ENCODE results near the gene SLC44A3.
"Not testable (repeated sequence)": the region's sequence is repeated elsewhere in the genome, so short reads cannot be mapped to it uniquely, and the experiment has no call there.

SLC44A3 gene

DNA sequence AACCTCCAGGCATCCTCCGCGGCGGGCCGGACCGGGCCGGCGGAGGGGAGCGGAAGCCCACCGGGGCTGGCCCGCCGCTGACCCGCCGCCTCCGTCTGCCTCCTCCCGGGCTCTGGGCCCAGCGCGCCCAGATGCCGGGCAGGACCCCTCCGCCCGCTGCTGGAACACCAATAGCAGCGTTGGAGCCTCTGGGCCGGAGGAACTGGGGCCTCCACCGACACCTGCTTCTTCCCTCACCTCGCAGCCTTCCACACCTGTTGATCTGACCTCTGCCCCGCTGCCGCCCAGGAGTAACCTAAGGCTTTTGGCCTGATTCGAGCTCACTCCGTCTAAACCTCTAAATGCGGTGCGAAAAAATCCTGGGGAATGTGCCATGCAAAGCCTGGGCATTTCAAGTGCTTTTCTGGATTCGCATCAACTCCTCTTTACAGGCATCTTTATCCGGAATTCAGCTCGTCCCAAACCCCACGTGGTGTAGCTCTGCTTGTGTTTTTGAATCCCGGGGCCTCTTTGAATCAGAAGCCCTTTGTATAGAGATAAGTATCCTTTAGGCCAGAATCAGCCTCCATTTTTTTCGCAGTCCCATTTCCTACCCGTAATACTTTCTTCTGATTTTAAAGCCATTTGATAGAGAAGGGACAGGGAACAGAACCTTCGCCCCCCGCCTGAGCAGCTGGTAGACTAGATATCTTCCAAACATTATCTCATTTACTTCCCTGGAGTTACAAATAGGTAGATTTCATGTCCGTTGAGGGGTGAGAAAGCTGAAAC lies 107.4 kb downstream of the SLC44A3 start:
- in situ Hi-C loops (cut with MboI; ENCODE audit: low sequenced_read_pairs) = no loop called here

DNA sequence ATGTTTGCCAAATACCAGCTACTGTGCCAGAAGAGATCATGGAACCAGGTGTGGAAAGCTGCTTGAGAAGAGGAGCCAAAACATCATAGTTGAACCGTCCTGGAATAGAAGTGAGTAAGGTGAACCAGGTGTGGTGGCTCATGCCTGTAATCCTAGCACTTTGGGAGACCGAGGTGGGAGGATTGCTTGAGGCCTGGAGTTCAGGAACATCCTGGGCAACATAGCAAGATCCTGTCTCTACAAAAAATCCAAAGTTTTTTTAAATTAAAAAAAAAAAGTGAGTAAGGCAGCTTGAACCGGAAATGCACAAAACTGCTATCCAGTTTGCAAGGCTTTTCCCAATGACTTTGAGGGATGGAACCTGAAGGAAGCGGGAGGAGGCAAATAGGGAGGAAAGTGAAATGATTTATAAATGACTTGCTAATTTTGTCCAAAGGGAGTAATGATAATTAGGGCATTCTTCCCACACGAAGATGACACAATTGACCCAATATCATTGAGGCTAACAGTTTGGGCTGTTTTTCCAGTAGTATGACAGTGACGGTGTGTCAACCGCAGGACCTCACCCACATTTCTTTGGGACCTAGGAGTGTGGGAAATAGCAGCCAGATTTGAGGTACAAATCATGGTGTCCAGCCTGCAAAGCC lies 108.3 kb downstream of the SLC44A3 start:
- in situ Hi-C loops (cut with MboI; ENCODE audit: low sequenced_read_pairs) = no loop called here

DNA sequence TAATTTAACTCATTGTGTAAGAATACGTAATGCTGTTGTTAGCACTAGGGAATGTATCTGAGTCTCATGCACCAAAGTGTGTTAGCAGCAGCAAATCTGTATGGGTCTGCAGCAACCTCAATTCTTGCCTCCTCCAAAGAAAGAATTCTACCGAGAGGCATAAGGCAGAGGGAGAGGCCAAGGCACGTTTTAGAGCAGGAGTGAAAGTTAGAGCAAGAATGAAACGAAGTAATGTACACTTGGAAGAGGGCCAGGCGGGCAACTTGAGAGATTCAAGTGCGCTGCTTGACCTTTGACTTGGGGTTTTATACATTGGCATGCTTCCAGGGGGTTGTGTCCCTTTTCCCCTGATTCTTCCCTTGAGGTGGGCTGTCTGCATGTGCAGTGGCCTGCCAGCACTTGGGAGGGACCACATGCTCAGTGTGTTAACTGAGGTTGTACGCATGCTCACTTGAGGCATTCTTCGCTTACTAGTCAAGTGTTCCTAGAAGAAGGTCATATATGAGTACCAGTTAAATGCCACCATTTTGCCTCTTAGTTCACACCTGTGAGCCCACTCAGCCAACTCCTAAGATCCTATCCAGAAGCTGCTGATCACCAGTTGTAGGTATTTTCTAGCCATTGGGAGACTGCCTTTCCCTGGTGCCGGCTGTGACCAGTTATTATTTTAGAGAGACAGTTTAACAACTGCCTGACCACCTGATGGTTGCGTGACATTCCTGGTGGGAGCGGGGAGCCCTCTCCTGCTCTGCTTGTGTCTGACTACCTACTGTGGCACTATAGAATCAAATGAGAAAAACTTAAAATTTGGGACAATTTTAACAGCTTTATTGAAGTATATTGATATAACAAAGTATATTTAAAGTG lies 109.4 kb downstream of the SLC44A3 start:
- in situ Hi-C loops (cut with MboI; ENCODE audit: low sequenced_read_pairs) = no loop called here

DNA sequence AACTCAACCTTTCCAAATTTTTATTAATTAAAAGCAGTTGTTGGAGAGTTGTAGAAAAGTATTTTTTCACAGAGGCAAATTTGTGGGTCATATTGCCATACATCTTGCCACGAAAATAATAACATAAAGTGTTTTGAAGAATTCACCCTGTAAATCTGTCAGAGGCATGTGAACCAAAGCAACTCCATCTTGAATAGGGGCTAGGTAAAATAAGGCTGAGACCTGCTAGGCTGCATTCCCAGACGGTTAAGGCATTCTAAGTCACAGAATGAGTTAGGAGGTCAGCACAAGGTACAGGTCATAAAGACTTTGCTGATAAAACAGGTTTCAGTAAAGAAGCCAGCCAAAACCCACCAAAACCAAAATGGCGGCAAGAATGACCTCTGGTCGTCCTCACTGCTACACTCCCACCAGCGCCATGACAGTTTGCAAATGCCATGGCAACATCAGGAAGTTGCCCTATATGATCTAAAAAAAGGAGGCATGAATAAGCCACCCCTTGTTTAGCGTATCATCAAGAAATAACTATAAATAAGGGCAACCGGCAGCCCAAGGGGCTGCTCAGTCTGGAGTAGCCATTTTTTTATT lies 111.2 kb downstream of the SLC44A3 start:
- in situ Hi-C loops (cut with MboI; ENCODE audit: low sequenced_read_pairs) = no loop called here

DNA sequence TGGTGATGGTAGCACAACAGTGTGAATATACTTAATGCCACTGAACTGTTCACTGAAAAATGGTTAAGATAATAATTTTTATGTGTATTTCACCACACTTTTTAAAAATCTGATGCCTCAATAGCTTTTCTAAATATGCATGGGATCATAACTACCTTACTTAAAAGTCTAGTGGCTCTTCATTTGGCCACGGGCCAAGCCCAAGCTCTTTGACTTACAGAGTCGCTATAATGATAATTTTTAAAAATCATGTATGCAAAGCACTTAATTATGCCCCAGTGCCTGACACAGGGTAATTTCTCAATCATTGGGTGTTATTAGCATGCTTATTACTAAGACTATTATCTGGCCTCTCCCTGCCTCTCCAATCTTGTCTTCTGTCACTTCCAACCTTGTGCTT lies 114.4 kb downstream of the SLC44A3 start:
- in situ Hi-C loops (cut with MboI; ENCODE audit: low sequenced_read_pairs) = no loop called here

DNA sequence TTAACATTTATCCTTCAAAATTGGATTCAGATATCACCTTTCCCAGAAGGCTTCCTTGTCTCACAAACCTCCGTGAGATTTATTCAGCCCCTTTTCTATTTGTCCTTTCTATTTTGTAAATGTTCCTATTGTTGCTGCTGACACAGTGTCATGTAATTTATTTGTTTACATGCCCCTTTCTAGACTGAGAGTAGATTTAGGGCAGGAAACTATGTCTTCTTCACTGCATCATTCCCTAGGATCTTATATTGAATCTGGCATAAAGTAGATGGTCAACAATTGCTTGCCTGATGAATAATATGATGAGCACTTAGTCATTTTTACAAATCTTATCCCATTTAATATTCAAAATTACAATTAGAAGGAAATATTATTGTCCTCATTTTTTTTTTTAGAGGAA lies 114.9 kb downstream of the SLC44A3 start:
- in situ Hi-C loops (cut with MboI; ENCODE audit: low sequenced_read_pairs) = no loop called here

DNA sequence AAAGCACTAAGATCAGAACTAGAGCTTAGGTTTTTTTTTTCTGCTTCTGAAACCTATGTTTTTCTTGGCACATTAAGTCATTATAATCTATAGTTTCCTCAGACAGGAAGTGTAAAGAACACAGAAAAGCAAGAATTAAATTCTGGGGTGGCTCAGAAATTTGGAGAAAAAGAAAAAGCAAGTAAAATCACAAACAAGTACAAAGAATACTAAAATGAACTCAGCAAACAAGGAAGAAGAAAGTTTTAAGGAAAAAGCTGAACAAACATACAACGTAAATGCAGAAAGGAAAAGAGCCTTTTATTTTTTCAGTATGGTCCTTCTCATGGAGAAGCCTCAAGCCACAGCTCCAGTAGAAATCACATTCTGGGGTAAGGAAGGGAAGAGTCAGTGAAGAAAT lies 115.3 kb downstream of the SLC44A3 start:
- in situ Hi-C loops (cut with MboI; ENCODE audit: low sequenced_read_pairs) = no loop called here

DNA sequence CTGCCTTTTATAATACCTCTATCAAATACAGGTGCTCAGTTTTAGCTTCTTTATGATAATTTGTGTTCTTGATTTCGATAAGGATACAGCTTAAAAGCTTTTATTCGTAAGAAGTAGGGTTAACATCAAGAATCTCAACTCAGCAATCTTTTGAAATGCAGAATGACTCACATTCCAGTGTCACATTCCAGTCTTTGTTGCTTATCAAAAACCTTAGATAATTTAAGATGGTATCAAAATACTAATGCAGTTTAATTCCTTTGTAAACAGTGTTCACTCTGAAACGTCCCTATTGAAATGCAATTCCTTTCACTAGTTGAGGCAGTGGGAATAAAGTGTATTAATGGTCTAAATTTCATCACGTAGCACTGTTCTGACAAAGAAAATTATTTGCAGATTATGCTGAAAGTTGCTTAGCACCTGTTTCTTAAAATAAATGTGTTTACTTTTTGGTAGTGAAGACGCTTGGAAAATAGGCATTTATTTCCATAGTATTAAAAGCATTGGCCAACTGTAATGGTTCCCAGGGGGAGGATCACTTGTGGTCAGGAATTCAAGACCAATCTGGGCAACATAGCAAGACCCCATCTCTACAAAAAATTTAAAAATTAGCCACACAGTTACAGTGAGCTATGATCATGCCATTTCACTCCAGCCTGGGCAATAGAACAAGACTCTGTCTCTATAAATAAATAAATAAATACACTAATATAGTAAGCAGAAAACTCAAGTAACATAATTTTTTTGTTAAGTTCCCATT lies 116.9 kb downstream of the SLC44A3 start:
- in situ Hi-C loops (cut with MboI; ENCODE audit: low sequenced_read_pairs) = no loop called here

DNA sequence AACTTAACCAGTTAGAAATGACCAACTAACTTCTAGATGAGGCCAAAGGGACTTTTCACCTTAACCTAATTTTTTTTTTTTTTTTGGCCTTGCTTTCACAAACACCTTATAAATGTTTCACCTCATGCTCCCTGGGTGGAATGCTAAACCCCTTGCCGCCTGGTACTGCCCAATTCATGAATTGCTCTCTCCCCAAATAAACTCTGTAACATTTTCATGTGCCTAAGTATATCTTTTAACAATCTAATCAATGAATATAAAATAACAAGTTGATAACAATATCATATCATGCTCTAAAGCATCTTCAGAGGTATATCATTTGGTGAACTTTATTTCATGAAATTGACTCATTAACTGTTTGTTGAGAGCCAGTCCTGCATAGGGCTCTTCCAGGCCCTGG lies 117.7 kb downstream of the SLC44A3 start:
- in situ Hi-C loops (cut with MboI; ENCODE audit: low sequenced_read_pairs) = no loop called here

DNA sequence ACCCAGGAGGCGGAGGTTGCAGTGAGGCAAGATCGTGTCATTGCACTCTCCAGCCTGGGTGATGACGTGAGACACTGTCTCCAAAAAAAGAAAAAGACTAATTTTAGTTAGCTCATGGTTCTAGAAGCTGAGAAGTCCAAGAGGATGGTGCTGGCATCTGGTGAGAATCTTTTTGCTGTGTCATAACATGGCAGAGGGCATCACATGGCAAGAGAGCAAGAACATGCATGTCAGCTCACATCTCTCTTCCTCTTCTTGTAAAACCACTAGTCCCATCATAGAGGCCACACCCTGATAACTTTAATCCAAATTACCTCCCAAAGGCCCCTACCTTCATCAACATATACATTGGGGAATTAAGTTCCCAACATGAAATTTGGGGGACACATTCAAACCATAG lies 120.6 kb downstream of the SLC44A3 start:
- in situ Hi-C loops (cut with MboI; ENCODE audit: low sequenced_read_pairs) = no loop called here

DNA sequence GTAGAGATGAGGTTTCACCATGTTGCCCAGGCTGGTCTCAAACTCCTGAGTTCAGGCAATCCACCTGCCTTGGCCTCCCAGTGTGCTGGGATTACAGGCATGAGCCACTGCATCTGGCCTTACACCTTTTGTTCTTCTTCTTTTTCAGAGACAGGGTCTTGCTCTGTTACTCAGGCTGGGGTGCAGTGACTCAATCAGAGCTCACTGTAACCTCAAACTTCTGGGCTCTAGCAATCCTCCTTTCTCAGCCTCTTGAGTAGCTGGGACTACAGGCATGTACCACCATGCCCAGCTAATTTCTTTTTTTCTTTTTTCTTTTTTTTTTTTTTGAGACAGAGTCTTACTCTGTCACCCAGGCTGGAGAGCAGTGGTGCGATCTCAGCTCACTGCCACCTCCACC lies 121.3 kb downstream of the SLC44A3 start:
- in situ Hi-C loops (cut with MboI; ENCODE audit: low sequenced_read_pairs) = not testable (repeated sequence)

DNA sequence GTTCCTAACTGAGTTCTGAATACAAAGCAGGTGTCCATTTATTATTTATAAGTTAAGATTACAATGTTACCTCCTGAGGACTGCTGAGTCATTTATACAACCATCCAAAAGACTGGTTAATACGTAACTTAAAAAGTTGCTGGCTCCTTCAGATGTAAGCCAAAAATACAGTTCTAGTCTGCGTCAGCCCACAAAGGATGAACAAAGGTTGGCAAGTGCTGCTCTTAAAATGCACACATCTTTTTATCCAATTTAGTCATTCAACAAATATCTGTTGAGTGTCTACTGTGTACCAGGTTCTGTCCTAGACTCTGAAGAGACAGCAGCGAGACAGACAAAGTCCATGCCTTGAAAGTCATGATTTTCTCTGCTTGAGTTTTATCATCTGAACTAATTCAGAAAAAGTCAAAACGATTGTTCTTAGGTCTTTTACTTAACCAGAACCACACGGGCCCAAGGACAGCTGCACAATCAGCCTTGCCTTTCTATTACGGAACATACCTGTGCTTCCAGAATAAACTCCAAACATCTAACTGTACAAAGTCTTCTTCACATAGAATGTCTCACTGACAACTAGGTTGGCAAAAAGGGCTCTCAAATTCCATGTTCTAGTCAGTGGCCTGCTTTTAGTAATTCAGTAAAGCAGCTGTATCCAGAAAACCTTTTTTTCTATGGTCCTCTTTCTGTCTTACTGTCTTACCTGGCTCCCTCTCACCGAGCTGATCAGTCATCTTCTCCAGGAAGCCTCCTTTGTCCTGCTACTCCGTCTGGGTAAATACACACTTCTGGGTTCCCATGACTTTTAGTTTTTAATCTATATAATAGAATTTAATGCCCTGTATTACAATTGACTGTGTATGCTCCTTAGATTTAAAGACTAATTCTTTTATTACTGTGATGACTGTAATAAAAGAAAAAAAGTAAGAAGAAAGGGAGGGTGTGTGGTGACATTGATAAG lies 122.3 kb downstream of the SLC44A3 start:
- in situ Hi-C loops (cut with MboI; ENCODE audit: low sequenced_read_pairs) = no loop called here
